H1 (cell line): ENCODE measurements around the gene CNTF. TPM values are rescaled to one million over a fixed set of nuclear protein-coding genes. Genes with fewer than 3 reads are reported as not detected.

Experiments used
- BACH1 ChIP-seq: IDR thresholded peaks from 2 replicates; pipeline ENCODE4 v1.6.1; 2012; ENCODE audit warnings: low read length, improper control_type of control experiment
- EP300 ChIP-seq, 2 experiments: IDR thresholded peaks; 1 replicate in 1 of 2; 2 replicates in 1 of 2; pipeline ENCODE4 v1.6.1; 2011 to 2012; ENCODE audit warnings: low read depth in 2 of 2, low read length in 2 of 2, mild to moderate bottlenecking in 2 of 2, borderline replicate concordance in 1 of 2, inconsistent platforms in 1 of 2, moderate library complexity in 1 of 2
- NRF1 ChIP-seq: IDR thresholded peaks from 2 replicates; pipeline ENCODE4 v1.6.1; 2011; ENCODE audit warnings: mild to moderate bottlenecking, low read depth, low read length, improper control_type of control experiment
- PHF8 ChIP-seq: fragments of 200-600 bp; sonication (generic); conservative IDR thresholded peaks from 2 replicates; pipeline ENCODE4 v1.7.1; 2012; ENCODE audit warnings: low read depth, mild to moderate bottlenecking, inconsistent platforms, low read length, moderate library complexity
- POU5F1 ChIP-seq: IDR thresholded peaks from 2 replicates; pipeline ENCODE4 v1.6.1; 2011; ENCODE audit warnings: low read depth, mild to moderate bottlenecking, low read length, moderate library complexity
- TAF1 ChIP-seq: IDR thresholded peaks from 2 replicates; pipeline ENCODE4 v1.6.1; 2011; ENCODE audit warnings: mild to moderate bottlenecking, low read depth, low read length
- USF2 ChIP-seq: IDR thresholded peaks from 2 replicates; pipeline ENCODE4 v1.6.1; 2011; ENCODE audit warnings: low read length, improper control_type of control experiment
- polyA plus RNA-seq, 7 experiments: library from polyadenylated mRNA; depleted of rRNA in 3 of 7; stranded (reverse) in 5 of 7; unstranded in 2 of 7; fragments of >200 nt in 5 of 7; fragments of 200-250 nt in 2 of 7; gene quantifications; 1 replicate in 5 of 7; 2 replicates in 1 of 7; 4 replicates in 1 of 7; pipeline versions ENCODE4 v1.2.1 to v1.2.3, GENCODE V29; 2011 to 2013; ENCODE audit warnings: missing spikeins in 2 of 7, mixed read lengths in 2 of 7
- total RNA-seq: library from RNA; stranded (reverse); fragmentation: NEBNext Ultra II Directional; extraction: Animal tissue kit (Norgen Biotek cat#: 25700); gene quantifications from 2 replicates; pipeline ENCODE4 v1.2.1, GENCODE V29; 2021
- TF ChIP-seq, protein P1 (sequence below): fragments of 300-600 bp; sonication (generic); IDR thresholded peaks from 2 replicates; pipeline ENCODE4 v1.7.1; 2012; ENCODE audit warnings: low read length, moderate library complexity, mild to moderate bottlenecking, inconsistent platforms; ENCODE audit not compliant: insufficient replicate concordance
- TF ChIP-seq, protein P2 (sequence below): IDR thresholded peaks from 2 replicates; pipeline ENCODE4 v1.6.1; 2012; ENCODE audit warnings: inconsistent platforms

CNTF gene
- total and polyA plus RNA-seq, 2 of the 8 experiments (the other 6 are each of a cell fraction or from before 2014, with no cell fraction given): 0.41 to 1.5 TPM

GRCh38 chr11:58578635-58579191 is 43.8 kb upstream of the CNTF start, which contains the start of gene ZFP91 (continued):
- TF ChIP-seq, protein P1, sequence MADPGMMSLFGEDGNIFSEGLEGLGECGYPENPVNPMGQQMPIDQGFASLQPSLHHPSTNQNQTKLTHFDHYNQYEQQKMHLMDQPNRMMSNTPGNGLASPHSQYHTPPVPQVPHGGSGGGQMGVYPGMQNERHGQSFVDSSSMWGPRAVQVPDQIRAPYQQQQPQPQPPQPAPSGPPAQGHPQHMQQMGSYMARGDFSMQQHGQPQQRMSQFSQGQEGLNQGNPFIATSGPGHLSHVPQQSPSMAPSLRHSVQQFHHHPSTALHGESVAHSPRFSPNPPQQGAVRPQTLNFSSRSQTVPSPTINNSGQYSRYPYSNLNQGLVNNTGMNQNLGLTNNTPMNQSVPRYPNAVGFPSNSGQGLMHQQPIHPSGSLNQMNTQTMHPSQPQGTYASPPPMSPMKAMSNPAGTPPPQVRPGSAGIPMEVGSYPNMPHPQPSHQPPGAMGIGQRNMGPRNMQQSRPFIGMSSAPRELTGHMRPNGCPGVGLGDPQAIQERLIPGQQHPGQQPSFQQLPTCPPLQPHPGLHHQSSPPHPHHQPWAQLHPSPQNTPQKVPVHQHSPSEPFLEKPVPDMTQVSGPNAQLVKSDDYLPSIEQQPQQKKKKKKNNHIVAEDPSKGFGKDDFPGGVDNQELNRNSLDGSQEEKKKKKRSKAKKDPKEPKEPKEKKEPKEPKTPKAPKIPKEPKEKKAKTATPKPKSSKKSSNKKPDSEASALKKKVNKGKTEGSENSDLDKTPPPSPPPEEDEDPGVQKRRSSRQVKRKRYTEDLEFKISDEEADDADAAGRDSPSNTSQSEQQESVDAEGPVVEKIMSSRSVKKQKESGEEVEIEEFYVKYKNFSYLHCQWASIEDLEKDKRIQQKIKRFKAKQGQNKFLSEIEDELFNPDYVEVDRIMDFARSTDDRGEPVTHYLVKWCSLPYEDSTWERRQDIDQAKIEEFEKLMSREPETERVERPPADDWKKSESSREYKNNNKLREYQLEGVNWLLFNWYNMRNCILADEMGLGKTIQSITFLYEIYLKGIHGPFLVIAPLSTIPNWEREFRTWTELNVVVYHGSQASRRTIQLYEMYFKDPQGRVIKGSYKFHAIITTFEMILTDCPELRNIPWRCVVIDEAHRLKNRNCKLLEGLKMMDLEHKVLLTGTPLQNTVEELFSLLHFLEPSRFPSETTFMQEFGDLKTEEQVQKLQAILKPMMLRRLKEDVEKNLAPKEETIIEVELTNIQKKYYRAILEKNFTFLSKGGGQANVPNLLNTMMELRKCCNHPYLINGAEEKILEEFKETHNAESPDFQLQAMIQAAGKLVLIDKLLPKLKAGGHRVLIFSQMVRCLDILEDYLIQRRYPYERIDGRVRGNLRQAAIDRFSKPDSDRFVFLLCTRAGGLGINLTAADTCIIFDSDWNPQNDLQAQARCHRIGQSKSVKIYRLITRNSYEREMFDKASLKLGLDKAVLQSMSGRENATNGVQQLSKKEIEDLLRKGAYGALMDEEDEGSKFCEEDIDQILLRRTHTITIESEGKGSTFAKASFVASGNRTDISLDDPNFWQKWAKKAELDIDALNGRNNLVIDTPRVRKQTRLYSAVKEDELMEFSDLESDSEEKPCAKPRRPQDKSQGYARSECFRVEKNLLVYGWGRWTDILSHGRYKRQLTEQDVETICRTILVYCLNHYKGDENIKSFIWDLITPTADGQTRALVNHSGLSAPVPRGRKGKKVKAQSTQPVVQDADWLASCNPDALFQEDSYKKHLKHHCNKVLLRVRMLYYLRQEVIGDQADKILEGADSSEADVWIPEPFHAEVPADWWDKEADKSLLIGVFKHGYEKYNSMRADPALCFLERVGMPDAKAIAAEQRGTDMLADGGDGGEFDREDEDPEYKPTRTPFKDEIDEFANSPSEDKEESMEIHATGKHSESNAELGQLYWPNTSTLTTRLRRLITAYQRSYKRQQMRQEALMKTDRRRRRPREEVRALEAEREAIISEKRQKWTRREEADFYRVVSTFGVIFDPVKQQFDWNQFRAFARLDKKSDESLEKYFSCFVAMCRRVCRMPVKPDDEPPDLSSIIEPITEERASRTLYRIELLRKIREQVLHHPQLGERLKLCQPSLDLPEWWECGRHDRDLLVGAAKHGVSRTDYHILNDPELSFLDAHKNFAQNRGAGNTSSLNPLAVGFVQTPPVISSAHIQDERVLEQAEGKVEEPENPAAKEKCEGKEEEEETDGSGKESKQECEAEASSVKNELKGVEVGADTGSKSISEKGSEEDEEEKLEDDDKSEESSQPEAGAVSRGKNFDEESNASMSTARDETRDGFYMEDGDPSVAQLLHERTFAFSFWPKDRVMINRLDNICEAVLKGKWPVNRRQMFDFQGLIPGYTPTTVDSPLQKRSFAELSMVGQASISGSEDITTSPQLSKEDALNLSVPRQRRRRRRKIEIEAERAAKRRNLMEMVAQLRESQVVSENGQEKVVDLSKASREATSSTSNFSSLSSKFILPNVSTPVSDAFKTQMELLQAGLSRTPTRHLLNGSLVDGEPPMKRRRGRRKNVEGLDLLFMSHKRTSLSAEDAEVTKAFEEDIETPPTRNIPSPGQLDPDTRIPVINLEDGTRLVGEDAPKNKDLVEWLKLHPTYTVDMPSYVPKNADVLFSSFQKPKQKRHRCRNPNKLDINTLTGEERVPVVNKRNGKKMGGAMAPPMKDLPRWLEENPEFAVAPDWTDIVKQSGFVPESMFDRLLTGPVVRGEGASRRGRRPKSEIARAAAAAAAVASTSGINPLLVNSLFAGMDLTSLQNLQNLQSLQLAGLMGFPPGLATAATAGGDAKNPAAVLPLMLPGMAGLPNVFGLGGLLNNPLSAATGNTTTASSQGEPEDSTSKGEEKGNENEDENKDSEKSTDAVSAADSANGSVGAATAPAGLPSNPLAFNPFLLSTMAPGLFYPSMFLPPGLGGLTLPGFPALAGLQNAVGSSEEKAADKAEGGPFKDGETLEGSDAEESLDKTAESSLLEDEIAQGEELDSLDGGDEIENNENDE: no peak
- peak; percentile 51; the same call in 1 of the 2 replicates for TF ChIP-seq BACH1
- peak; percentile 40 for TF ChIP-seq PHF8
- peak; percentile 71 for TF ChIP-seq TAF1
- TF ChIP-seq POU5F1: no peak
- TF ChIP-seq EP300 (IDR thresholded peaks at IDR 0.05; ENCODE audit: borderline replicate concordance in 1 of 2, low read depth in 2 of 2, low read length in 2 of 2): no peak
- TF ChIP-seq NRF1: no peak
- no peak for TF ChIP-seq USF2
- TF ChIP-seq, protein P2, sequence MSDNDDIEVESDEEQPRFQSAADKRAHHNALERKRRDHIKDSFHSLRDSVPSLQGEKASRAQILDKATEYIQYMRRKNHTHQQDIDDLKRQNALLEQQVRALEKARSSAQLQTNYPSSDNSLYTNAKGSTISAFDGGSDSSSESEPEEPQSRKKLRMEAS: no peak
